GM18499 (cell line): ENCODE measurements around the gene DAZAP2.
"Not testable (repeated sequence)": the region's sequence is repeated elsewhere in the genome, so short reads cannot be mapped to it uniquely, and the experiment has no call there.

Source experiments
- ATAC-seq: cut with Tn5 transposase; IDR thresholded peaks from one replicate; pipeline ENCODE4 v1.9.1; 2021; ENCODE audit warnings: moderate number of reproducible peaks; ENCODE audit not compliant: insufficient read depth, unreplicated experiment

The DAZAP2 gene

GRCh38 chr12:51216642-51217041, 22.0 kb upstream of the DAZAP2 start:
- no peak for ATAC-seq

GRCh38 chr12:51217133-51217967, 21.3 kb upstream of the DAZAP2 start:
- ATAC-seq, result no peak

GRCh38 chr12:51217968-51218606, 20.5 kb upstream of the DAZAP2 start, which contains the start of gene POU6F1:
Gene POU6F1 (minus strand): TSS chr12:51218062. CDS start chr12:51206836, 11,226 bp downstream.
- peak; percentile 38 for ATAC-seq

GRCh38 chr12:51218607-51219161, 19.9 kb upstream of the DAZAP2 start:
- ATAC-seq, result no peak

GRCh38 chr12:51219322-51219721, 19.3 kb upstream of the DAZAP2 start:
- ATAC-seq, result no peak

GRCh38 chr12:51219857-51220256, 18.8 kb upstream of the DAZAP2 start:
- ATAC-seq, result not testable (repeated sequence)

- no peak for ATAC-seq
Measured at GRCh38 chr12:51222461-51222860, 16.2 kb upstream of the DAZAP2 start.

GRCh38 chr12:51224625-51225024, 14.0 kb upstream of the DAZAP2 start:
- ATAC-seq, result no peak

GRCh38 chr12:51225234-51225633, 13.4 kb upstream of the DAZAP2 start:
- ATAC-seq, result no peak

- no peak for ATAC-seq
Measured at GRCh38 chr12:51225771-51226170, 12.9 kb upstream of the DAZAP2 start.

GRCh38 chr12:51227112-51227511, 11.5 kb upstream of the DAZAP2 start:
- not testable (repeated sequence) for ATAC-seq

GRCh38 chr12:51227962-51228361, 10.7 kb upstream of the DAZAP2 start:
- no peak for ATAC-seq

- no peak for ATAC-seq
Measured at GRCh38 chr12:51229116-51229809, 9.4 kb upstream of the DAZAP2 start.

GRCh38 chr12:51232642-51233041, 6.0 kb upstream of the DAZAP2 start:
- no peak for ATAC-seq

GRCh38 chr12:51234530-51234929, 4.1 kb upstream of the DAZAP2 start:
- ATAC-seq, result no peak

- ATAC-seq, result no peak
Measured at GRCh38 chr12:51238037-51238509, 553 bp upstream of the DAZAP2 start.

- no peak for ATAC-seq
Measured at GRCh38 chr12:51240971-51241370, 2.3 kb downstream of the DAZAP2 start.

- ATAC-seq, result no peak
Measured at GRCh38 chr12:51242120-51242519, 3.5 kb downstream of the DAZAP2 start.

- ATAC-seq, result no peak
Measured at GRCh38 chr12:51242876-51243275, 4.2 kb downstream of the DAZAP2 start.

GRCh38 chr12:51244269-51244668, 5.6 kb downstream of the DAZAP2 start:
- ATAC-seq, result no peak
